Effector memory CD8-positive, alpha-beta T cell (primary cell): Measurements from ENCODE around the gene CDH24.

Source experiments
- ATAC-seq: fragments of 150-1000 bp; cut with Tn5 transposase; replicated peaks from 2 replicates; pipeline ENCODE4 v1.10.0; 2021; ENCODE audit warnings: mild to moderate bottlenecking, moderate library complexity
- DNase-seq, 3 experiments: peaks; one replicate each; pipeline ENCODE4 v3.0.0; 2021
- H3K27ac Mint-ChIP-seq, 2 donors: one replicate each; pipeline ENCODE4 v1.8.0; 2022; ENCODE audit warnings: mild to moderate bottlenecking in 2 of 2, mixed read lengths in 2 of 2, moderate library complexity in 2 of 2
- H3K27me3 Mint-ChIP-seq, 2 donors: one replicate each; pipeline ENCODE4 v1.8.0; 2022; ENCODE audit warnings: mixed read lengths in 2 of 2
- H3K36me3 Mint-ChIP-seq: one replicate; pipeline ENCODE4 v1.8.0; 2022; ENCODE audit warnings: mild to moderate bottlenecking, moderate library complexity, mixed read lengths; ENCODE audit not compliant: insufficient read depth
- H3K4me1 Mint-ChIP-seq, 2 donors: one replicate each; pipeline ENCODE4 v1.8.0; 2022; ENCODE audit warnings: low read depth in 2 of 2, mixed read lengths in 2 of 2
- H3K4me3 Mint-ChIP-seq, 2 donors: one replicate each; pipeline ENCODE4 v1.8.0; 2022; ENCODE audit warnings: mild to moderate bottlenecking in 2 of 2, mixed read lengths in 2 of 2, moderate library complexity in 2 of 2
- H3K9me3 Mint-ChIP-seq, 2 donors: one replicate each; pipeline ENCODE4 v1.8.0; 2022; ENCODE audit warnings: mixed read lengths in 2 of 2
- total RNA-seq, 9 experiments: gene quantifications; one replicate each; lab custom pipeline; 2026; lab: John Stamatoyannopoulos, UW

Gene CDH24
- total RNA-seq, result 0 to 4.0 (median 1.6) reads per million in 9 experiments

- Mint-ChIP-seq H3K4me1 (peaks cover 17 to 22% of the 10 kb centered on the region in 2 donors), H3K27ac (peak within 1 kb of the TSS; percentile 58 to 73), H3K4me3 (peak within 1 kb of the TSS; percentile 84), H3K9me3 (no peaks in the 10 kb centered on the region), H3K27me3 (no peaks in the 10 kb centered on the region), H3K36me3 (peaks cover 45% of the 10 kb centered on the region)
- peak; percentile 77 for ATAC-seq
- peak; percentile 57 to 67 (median 61) for DNase-seq
These were observed at the start of gene CDH24 for GRCh38 chr14:23056956-23057756. TSS of gene CDH24 (minus strand) at chr14:23057520. CDS start at chr14:23055733, 1,787 bp downstream.

- ATAC-seq (no peak), DNase-seq (no peak)
- no peaks in the 10 kb centered on the region for H3K36me3 Mint-ChIP-seq
- peaks cover 9 to 15% of the 10 kb centered on the region in 2 donors for H3K27me3 Mint-ChIP-seq
- H3K4me3 Mint-ChIP-seq, result no peak overlapping the region
- H3K4me1 Mint-ChIP-seq, result no peaks in the 10 kb centered on the region
- no peaks in the 10 kb centered on the region for H3K9me3 Mint-ChIP-seq
- H3K27ac Mint-ChIP-seq, result no peak overlapping the region
These were observed 49.4 kb upstream of the CDH24 start for GRCh38 chr14:23106747-23107045.

- no peaks in the 10 kb centered on the region for H3K9me3 Mint-ChIP-seq
- no peak overlapping the region for H3K4me3 Mint-ChIP-seq
- no peak overlapping the region for H3K27ac Mint-ChIP-seq
- no peaks in the 10 kb centered on the region for H3K36me3 Mint-ChIP-seq
- peaks cover 9 to 15% of the 10 kb centered on the region in 2 donors for H3K27me3 Mint-ChIP-seq
- DNase-seq, result no peak
- ATAC-seq, result no peak
- H3K4me1 Mint-ChIP-seq, result no peaks in the 10 kb centered on the region
These were observed 48.1 kb upstream of the CDH24 start for GRCh38 chr14:23105348-23105824.

GRCh38 chr14:23104591-23105347, 47.4 kb upstream of the CDH24 start, which contains the start of gene CIROP:
TSS of gene CIROP (minus strand) at chr14:23104989. CDS start at chr14:23104920, 69 bp downstream.
- ATAC-seq (no peak), DNase-seq (no peak)
- no peaks in the 10 kb centered on the region for H3K9me3 Mint-ChIP-seq
- peaks cover 3% of the 10 kb centered on the region for H3K36me3 Mint-ChIP-seq
- H3K27me3 Mint-ChIP-seq, result peaks cover 9 to 15% of the 10 kb centered on the region in 2 donors
- no peak within 1 kb of the TSS for H3K4me3 Mint-ChIP-seq
- H3K27ac Mint-ChIP-seq, result no peak within 1 kb of the TSS
- peaks cover 0 to under 1% of the 10 kb centered on the region in 2 donors for H3K4me1 Mint-ChIP-seq

GRCh38 chr14:23104070-23104590, 46.8 kb upstream of the CDH24 start:
- Mint-ChIP-seq H3K36me3 (peaks cover 4% of the 10 kb centered on the region), H3K9me3 (no peaks in the 10 kb centered on the region), H3K27ac (no peak overlapping the region), H3K27me3 (peaks cover 9 to 15% of the 10 kb centered on the region in 2 donors), H3K4me3 (no peak overlapping the region), H3K4me1 (peaks cover 0 to 4% of the 10 kb centered on the region in 2 donors)
- ATAC-seq (no peak), DNase-seq (no peak)

GRCh38 chr14:23103581-23103980, 46.3 kb upstream of the CDH24 start:
- Mint-ChIP-seq H3K27me3 (peaks cover 9 to 15% of the 10 kb centered on the region in 2 donors), H3K4me3 (no peak overlapping the region), H3K27ac (no peak overlapping the region), H3K9me3 (no peaks in the 10 kb centered on the region), H3K4me1 (peaks cover 0 to 5% of the 10 kb centered on the region in 2 donors), H3K36me3 (peaks cover 4% of the 10 kb centered on the region)
- no peak for DNase-seq
- no peak for ATAC-seq

- peaks cover 9 to 15% of the 10 kb centered on the region in 2 donors for H3K27me3 Mint-ChIP-seq
- peaks cover 7% of the 10 kb centered on the region for H3K36me3 Mint-ChIP-seq
- H3K4me1 Mint-ChIP-seq, result peaks cover 0 to 5% of the 10 kb centered on the region in 2 donors
- DNase-seq (no peak), ATAC-seq (no peak)
- no peak overlapping the region for H3K27ac Mint-ChIP-seq
- H3K4me3 Mint-ChIP-seq, result no peak overlapping the region
- no peaks in the 10 kb centered on the region for H3K9me3 Mint-ChIP-seq
These were observed 45.5 kb upstream of the CDH24 start for GRCh38 chr14:23102801-23103200.

- Mint-ChIP-seq H3K4me3 (no peak overlapping the region), H3K9me3 (no peaks in the 10 kb centered on the region), H3K36me3 (peaks cover 7% of the 10 kb centered on the region), H3K27me3 (peaks cover 9 to 15% of the 10 kb centered on the region in 2 donors), H3K4me1 (peaks cover 6% of the 10 kb centered on the region in 2 donors), H3K27ac (no peak overlapping the region)
- DNase-seq (no peak), ATAC-seq (no peak)
These were observed 44.8 kb upstream of the CDH24 start for GRCh38 chr14:23101986-23102625.

- Mint-ChIP-seq H3K27ac (no peak overlapping the region), H3K4me3 (no peak overlapping the region), H3K9me3 (no peaks in the 10 kb centered on the region), H3K36me3 (peaks cover 7% of the 10 kb centered on the region), H3K27me3 (peaks cover 9 to 15% of the 10 kb centered on the region in 2 donors), H3K4me1 (peaks cover 13 to 14% of the 10 kb centered on the region in 2 donors)
- ATAC-seq (no peak), DNase-seq (no peak)
These were observed 44.1 kb upstream of the CDH24 start for GRCh38 chr14:23101213-23101970.

- Mint-ChIP-seq H3K4me1 (peaks cover 13 to 14% of the 10 kb centered on the region in 2 donors), H3K27ac (peak overlapping the region in 1 of 2 donors; percentile 3), H3K9me3 (no peaks in the 10 kb centered on the region), H3K36me3 (peaks cover 7% of the 10 kb centered on the region), H3K27me3 (peaks cover 0 to 4% of the 10 kb centered on the region in 2 donors), H3K4me3 (no peak overlapping the region)
- no peak for DNase-seq
- ATAC-seq, result no peak
These were observed 42.0 kb upstream of the CDH24 start for GRCh38 chr14:23099212-23099861.

GRCh38 chr14:23097786-23098185, 40.5 kb upstream of the CDH24 start:
- no peak for DNase-seq
- no peak for ATAC-seq
- Mint-ChIP-seq H3K4me3 (no peak overlapping the region), H3K9me3 (no peaks in the 10 kb centered on the region), H3K36me3 (peaks cover 7% of the 10 kb centered on the region), H3K27ac (no peak overlapping the region), H3K27me3 (no peaks in the 10 kb centered on the region), H3K4me1 (peaks cover 20 to 23% of the 10 kb centered on the region in 2 donors)
